ENCODE results near the gene MPC1L. TPM values are rescaled to one million over a fixed set of nuclear protein-coding genes. Genes with fewer than 3 reads are reported as not detected.

MPC1L gene
- total RNA-seq, 1 donor from 2014 or later: not detected

- DNase-seq (ENCODE audit: low spot score): no peak
Measured at GRCh38 chrX:40628506-40628905, 5.3 kb downstream of the MPC1L start.

- no peak for DNase-seq (ENCODE audit: low spot score)
Measured at GRCh38 chrX:40632199-40632598, 9.0 kb downstream of the MPC1L start.

GRCh38 chrX:40637687-40638086 is 14.5 kb downstream of the MPC1L start:
- no peak for DNase-seq (ENCODE audit: low spot score)

- no peak for DNase-seq (ENCODE audit: low spot score)
Measured at GRCh38 chrX:40644176-40644575, 20.9 kb downstream of the MPC1L start.

GRCh38 chrX:40644821-40645358 is 21.7 kb downstream of the MPC1L start:
- DNase-seq (ENCODE audit: low spot score): no peak

GRCh38 chrX:40646489-40647306 is 23.5 kb downstream of the MPC1L start:
- no peak for DNase-seq (ENCODE audit: low spot score)

GRCh38 chrX:40647307-40648197 is 24.3 kb downstream of the MPC1L start, which contains the start of gene CXorf38:
TSS of gene CXorf38 (minus strand) at chrX:40647561. CDS start at chrX:40647520, 41 bp downstream.
- DNase-seq (ENCODE audit: low spot score): peak; percentile 98

GRCh38 chrX:40651620-40652223 is 28.5 kb downstream of the MPC1L start:
- DNase-seq (ENCODE audit: low spot score): no peak

GRCh38 chrX:40652664-40653063 is 29.4 kb downstream of the MPC1L start:
- no peak for DNase-seq (ENCODE audit: low spot score)

- no peak for DNase-seq (ENCODE audit: low spot score)
Measured at GRCh38 chrX:40653535-40653934, 30.3 kb downstream of the MPC1L start.

- DNase-seq (ENCODE audit: low spot score): no peak
Measured at GRCh38 chrX:40660381-40660780, 37.2 kb downstream of the MPC1L start.

GRCh38 chrX:40661489-40661888 is 38.3 kb downstream of the MPC1L start:
- DNase-seq (ENCODE audit: low spot score): no peak

- DNase-seq (ENCODE audit: low spot score): no peak
Measured at GRCh38 chrX:40663078-40663740, 40.0 kb downstream of the MPC1L start.

GRCh38 chrX:40663880-40664630 is 40.8 kb downstream of the MPC1L start:
- no peak for DNase-seq (ENCODE audit: low spot score)

- DNase-seq (ENCODE audit: low spot score): no peak
Measured at GRCh38 chrX:40671126-40671525, 47.9 kb downstream of the MPC1L start.

Other genes starting within 250 kb of the MPC1L start
- 112 TPM for gene ATP6AP2, start 42.5 kb upstream of the MPC1L start, total RNA-seq
- gene CXorf38, start 24.1 kb downstream of the MPC1L start, total RNA-seq: 14.0 TPM
- gene MED14, start 112.1 kb downstream of the MPC1L start, total RNA-seq: 29.4 TPM